IMR-90 (cell line): ENCODE measurements around the gene OARD1.

ENCODE experiments used
- BHLHE40 ChIP-seq: fragments of 150-350 bp; IDR thresholded peaks from 2 replicates; pipeline ENCODE4 v1.6.1; 2016; ENCODE audit warnings: mild to moderate bottlenecking, low read depth, low read length
- CEBPB ChIP-seq: IDR thresholded peaks from 2 replicates; pipeline ENCODE4 v1.6.1; 2012; ENCODE audit warnings: low read depth, low read length, improper control_type of control experiment
- CTCF ChIP-seq: conservative IDR thresholded peaks from 2 replicates; pipeline ENCODE4 v1.5.1; 2012; ENCODE audit warnings: mild to moderate bottlenecking, low read depth, low read length, improper control_type of control experiment
- MAZ ChIP-seq: IDR thresholded peaks from 2 replicates; pipeline ENCODE4 v1.6.1; 2012; ENCODE audit warnings: low read depth, mild to moderate bottlenecking, low read length, improper control_type of control experiment, moderate library complexity, borderline replicate concordance
- MXI1 ChIP-seq: IDR thresholded peaks from 2 replicates; pipeline ENCODE4 v1.6.1; 2012; ENCODE audit warnings: low read depth, mild to moderate bottlenecking, low read length, moderate library complexity, borderline replicate concordance
- POLR2A ChIP-seq: IDR thresholded peaks from 2 replicates; pipeline ENCODE4 v1.6.1; 2012; ENCODE audit warnings: mild to moderate bottlenecking, low read depth, low read length
- TF ChIP-seq, protein P1 (sequence below): fragments of 150-350 bp; IDR thresholded peaks from 2 replicates; pipeline ENCODE4 v1.6.1; 2016; ENCODE audit warnings: low read depth, mild to moderate bottlenecking, low read length, moderate library complexity, borderline replicate concordance

DNA sequence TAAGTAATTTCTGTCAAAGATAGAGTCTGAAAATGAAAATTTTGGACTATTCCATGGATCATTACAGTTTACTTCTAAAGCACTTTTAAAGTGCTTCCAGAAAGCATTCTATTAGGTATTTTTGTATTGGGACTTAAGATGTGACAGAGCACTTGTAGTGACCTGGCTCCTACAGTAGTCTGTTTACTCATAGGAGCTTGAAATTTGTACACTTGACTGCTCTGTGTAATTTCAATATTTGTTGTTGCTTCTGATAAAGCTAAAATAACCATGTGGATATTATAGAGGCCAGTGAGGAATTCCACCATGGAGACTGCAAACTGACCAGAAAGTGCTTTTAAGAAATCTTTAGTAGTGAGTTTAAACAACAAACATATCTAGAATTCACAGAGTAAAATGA, 10.9 kb upstream of the OARD1 start:
- TF ChIP-seq MXI1 = no peak
- no peak for TF ChIP-seq BHLHE40
- TF ChIP-seq CTCF = no peak
- TF ChIP-seq POLR2A = no peak
- TF ChIP-seq, protein P1, sequence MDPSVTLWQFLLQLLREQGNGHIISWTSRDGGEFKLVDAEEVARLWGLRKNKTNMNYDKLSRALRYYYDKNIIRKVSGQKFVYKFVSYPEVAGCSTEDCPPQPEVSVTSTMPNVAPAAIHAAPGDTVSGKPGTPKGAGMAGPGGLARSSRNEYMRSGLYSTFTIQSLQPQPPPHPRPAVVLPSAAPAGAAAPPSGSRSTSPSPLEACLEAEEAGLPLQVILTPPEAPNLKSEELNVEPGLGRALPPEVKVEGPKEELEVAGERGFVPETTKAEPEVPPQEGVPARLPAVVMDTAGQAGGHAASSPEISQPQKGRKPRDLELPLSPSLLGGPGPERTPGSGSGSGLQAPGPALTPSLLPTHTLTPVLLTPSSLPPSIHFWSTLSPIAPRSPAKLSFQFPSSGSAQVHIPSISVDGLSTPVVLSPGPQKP = no peak
- no peak for TF ChIP-seq CEBPB
- TF ChIP-seq MAZ = no peak
